GM23338 (cell line): Measurements from ENCODE around the gene REEP1.

Source experiments
- CREB1 ChIP-seq: fragments of 250-450 bp; sonication (Bioruptor Pico); IDR thresholded peaks from 2 replicates; pipeline ENCODE4 v1.5.0; 2020; ENCODE audit warnings: low read depth, mild to moderate bottlenecking, moderate library complexity
- POLR2AphosphoS5 ChIP-seq: IDR thresholded peaks from 2 replicates; pipeline ENCODE4 v1.6.1; 2016; ENCODE audit warnings: antibody characterized with exemption, low read depth
- TF ChIP-seq, protein P1 (sequence below), 2 experiments: fragments of 200-600 bp in 1 of 2; sonication (generic) in 1 of 2; conservative IDR thresholded peaks; 2 replicates each; pipeline versions ENCODE4 v1.5.1 to v1.6.1; 2016 to 2017; ENCODE audit warnings: antibody characterized with exemption in 2 of 2, low read depth in 2 of 2, mild to moderate bottlenecking in 2 of 2, moderate library complexity in 1 of 2
- TF ChIP-seq, protein P2 (sequence below): IDR thresholded peaks from one replicate; pipeline ENCODE4 v1.6.1; 2018; ENCODE audit warnings: antibody characterized with exemption; ENCODE audit not compliant: unreplicated experiment

DNA sequence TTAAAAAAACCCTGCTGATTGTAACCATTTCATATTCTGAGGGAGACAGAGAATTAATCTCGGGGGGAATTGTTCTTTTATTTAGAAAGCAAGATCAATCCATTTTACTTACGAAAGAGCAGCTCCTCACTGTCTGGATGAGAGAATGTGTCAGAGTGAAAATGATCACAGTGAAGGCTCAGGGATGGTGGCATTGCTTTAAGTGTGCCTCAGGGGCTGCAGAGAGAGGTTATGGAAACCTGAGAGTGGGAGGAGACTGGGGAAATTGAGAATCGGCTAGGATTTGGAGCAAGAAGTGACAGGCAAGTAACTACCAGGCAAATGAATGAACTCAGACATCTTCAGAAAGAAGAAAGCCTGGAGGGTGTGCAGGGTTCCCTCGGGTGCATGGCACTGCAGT is 104.0 kb downstream of the REEP1 start:
- TF ChIP-seq POLR2AphosphoS5 (no peak), CREB1 (CRISPR knock-in tag) (no peak)
- TF ChIP-seq, protein P1, sequence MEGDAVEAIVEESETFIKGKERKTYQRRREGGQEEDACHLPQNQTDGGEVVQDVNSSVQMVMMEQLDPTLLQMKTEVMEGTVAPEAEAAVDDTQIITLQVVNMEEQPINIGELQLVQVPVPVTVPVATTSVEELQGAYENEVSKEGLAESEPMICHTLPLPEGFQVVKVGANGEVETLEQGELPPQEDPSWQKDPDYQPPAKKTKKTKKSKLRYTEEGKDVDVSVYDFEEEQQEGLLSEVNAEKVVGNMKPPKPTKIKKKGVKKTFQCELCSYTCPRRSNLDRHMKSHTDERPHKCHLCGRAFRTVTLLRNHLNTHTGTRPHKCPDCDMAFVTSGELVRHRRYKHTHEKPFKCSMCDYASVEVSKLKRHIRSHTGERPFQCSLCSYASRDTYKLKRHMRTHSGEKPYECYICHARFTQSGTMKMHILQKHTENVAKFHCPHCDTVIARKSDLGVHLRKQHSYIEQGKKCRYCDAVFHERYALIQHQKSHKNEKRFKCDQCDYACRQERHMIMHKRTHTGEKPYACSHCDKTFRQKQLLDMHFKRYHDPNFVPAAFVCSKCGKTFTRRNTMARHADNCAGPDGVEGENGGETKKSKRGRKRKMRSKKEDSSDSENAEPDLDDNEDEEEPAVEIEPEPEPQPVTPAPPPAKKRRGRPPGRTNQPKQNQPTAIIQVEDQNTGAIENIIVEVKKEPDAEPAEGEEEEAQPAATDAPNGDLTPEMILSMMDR (conservative IDR thresholded peaks at IDR 0.05; ENCODE audit: low read depth in 2 of 2): no peak
- TF ChIP-seq, protein P2, sequence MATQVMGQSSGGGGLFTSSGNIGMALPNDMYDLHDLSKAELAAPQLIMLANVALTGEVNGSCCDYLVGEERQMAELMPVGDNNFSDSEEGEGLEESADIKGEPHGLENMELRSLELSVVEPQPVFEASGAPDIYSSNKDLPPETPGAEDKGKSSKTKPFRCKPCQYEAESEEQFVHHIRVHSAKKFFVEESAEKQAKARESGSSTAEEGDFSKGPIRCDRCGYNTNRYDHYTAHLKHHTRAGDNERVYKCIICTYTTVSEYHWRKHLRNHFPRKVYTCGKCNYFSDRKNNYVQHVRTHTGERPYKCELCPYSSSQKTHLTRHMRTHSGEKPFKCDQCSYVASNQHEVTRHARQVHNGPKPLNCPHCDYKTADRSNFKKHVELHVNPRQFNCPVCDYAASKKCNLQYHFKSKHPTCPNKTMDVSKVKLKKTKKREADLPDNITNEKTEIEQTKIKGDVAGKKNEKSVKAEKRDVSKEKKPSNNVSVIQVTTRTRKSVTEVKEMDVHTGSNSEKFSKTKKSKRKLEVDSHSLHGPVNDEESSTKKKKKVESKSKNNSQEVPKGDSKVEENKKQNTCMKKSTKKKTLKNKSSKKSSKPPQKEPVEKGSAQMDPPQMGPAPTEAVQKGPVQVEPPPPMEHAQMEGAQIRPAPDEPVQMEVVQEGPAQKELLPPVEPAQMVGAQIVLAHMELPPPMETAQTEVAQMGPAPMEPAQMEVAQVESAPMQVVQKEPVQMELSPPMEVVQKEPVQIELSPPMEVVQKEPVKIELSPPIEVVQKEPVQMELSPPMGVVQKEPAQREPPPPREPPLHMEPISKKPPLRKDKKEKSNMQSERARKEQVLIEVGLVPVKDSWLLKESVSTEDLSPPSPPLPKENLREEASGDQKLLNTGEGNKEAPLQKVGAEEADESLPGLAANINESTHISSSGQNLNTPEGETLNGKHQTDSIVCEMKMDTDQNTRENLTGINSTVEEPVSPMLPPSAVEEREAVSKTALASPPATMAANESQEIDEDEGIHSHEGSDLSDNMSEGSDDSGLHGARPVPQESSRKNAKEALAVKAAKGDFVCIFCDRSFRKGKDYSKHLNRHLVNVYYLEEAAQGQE: no peak
